Measurements from ENCODE around the gene CCT7. TPM values are rescaled to one million over a fixed set of nuclear protein-coding genes. Genes with fewer than 3 reads are reported as not detected.

Gene CCT7
- total and polyA plus RNA-seq, 10 of the 15 experiments (the other 5 are each of a cell fraction or from before 2014, with no cell fraction given): 206 to 598 (median 486) TPM

DNA sequence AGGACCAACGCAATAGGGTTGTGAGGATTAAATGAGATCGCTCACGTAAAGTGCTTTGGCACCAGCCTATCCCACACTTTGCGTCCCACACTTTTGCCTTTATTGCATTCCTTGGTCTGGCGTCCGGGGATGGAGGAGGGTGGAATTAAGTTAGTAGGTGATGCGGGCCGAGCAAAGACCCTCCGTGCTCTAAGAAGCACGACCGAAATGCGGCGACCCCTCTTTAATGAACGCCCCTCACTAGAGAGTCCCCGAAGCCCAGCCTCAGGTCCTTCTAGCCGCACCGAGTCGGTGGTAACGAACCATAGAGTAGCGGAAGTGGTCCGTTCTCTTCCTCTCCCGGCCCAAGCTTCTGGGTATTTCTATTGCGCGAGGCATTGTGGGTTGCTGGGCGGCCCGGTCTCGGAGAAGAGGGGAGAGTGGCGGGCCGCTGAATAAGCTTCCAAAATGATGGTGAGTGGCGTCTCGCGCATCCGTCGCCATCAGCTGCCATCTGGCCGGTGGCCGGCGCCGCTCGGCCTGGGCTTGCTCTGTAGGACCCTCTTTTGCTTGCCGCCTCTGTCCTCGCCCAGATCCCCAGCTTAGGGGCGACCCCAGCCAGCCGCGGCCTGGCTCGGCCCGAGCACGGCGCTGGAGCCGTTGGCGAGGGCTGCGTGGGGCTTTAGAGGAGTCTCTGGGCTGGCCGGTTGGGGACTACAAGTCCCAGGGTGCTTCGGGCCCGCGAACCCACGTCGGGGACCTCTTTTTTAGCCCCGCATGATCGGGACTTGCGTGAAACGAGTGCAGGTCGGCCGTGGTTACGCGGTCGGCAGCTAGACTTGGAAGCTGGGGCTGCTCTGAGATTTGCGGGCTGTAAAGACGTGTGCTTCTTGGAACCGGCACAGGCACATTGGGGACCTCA lies at the start of gene CCT7 (continued):
- TF ChIP-seq, protein P1, sequence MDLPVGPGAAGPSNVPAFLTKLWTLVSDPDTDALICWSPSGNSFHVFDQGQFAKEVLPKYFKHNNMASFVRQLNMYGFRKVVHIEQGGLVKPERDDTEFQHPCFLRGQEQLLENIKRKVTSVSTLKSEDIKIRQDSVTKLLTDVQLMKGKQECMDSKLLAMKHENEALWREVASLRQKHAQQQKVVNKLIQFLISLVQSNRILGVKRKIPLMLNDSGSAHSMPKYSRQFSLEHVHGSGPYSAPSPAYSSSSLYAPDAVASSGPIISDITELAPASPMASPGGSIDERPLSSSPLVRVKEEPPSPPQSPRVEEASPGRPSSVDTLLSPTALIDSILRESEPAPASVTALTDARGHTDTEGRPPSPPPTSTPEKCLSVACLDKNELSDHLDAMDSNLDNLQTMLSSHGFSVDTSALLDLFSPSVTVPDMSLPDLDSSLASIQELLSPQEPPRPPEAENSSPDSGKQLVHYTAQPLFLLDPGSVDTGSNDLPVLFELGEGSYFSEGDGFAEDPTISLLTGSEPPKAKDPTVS (IDR thresholded peaks at IDR 0.05; ENCODE audit: low read depth, low read length): peak; percentile 83
- TF ChIP-seq, protein P2, sequence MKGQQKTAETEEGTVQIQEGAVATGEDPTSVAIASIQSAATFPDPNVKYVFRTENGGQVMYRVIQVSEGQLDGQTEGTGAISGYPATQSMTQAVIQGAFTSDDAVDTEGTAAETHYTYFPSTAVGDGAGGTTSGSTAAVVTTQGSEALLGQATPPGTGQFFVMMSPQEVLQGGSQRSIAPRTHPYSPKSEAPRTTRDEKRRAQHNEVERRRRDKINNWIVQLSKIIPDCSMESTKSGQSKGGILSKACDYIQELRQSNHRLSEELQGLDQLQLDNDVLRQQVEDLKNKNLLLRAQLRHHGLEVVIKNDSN (IDR thresholded peaks at IDR 0.05; ENCODE audit: borderline replicate concordance, extremely low read length, insufficient read depth, low read depth, low read length): no peak
- TF ChIP-seq, protein P3, sequence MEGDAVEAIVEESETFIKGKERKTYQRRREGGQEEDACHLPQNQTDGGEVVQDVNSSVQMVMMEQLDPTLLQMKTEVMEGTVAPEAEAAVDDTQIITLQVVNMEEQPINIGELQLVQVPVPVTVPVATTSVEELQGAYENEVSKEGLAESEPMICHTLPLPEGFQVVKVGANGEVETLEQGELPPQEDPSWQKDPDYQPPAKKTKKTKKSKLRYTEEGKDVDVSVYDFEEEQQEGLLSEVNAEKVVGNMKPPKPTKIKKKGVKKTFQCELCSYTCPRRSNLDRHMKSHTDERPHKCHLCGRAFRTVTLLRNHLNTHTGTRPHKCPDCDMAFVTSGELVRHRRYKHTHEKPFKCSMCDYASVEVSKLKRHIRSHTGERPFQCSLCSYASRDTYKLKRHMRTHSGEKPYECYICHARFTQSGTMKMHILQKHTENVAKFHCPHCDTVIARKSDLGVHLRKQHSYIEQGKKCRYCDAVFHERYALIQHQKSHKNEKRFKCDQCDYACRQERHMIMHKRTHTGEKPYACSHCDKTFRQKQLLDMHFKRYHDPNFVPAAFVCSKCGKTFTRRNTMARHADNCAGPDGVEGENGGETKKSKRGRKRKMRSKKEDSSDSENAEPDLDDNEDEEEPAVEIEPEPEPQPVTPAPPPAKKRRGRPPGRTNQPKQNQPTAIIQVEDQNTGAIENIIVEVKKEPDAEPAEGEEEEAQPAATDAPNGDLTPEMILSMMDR (IDR thresholded peaks at IDR 0.05 in 2 of 3, conservative IDR thresholded peaks at IDR 0.05 in 1 of 3; ENCODE audit: control insufficient read depth in 2 of 3, extremely low read depth in 1 of 3, insufficient read depth in 1 of 3, low read depth in 3 of 3, low read length in 3 of 3): no peak
- TF ChIP-seq CBFB (IDR thresholded peaks at IDR 0.05; ENCODE audit: low read depth) (peak; percentile 90), EZH2 (IDR thresholded peaks at IDR 0.05; ENCODE audit: borderline replicate concordance, control insufficient read depth, low read depth, low read length) (no peak), SIX5 (IDR thresholded peaks at IDR 0.05; ENCODE audit: low read depth, low read length, severe bottlenecking) (peak; percentile 57), CHD4 (IDR thresholded peaks at IDR 0.05) (no peak), ZZZ3 (IDR thresholded peaks at IDR 0.05; ENCODE audit: control insufficient read depth, insufficient read length, low read depth) (peak; percentile 49), TAF1 (IDR thresholded peaks at IDR 0.05; ENCODE audit: borderline replicate concordance, low read depth, low read length) (peak; percentile 99), NR2F1 (conservative IDR thresholded peaks at IDR 0.05) (no peak; the same call in 1 of the 2 replicates), CBX3 (IDR thresholded peaks at IDR 0.05; ENCODE audit: borderline replicate concordance, low read depth) (no peak), SUZ12 (IDR thresholded peaks at IDR 0.05; ENCODE audit: unreplicated experiment) (no peak)
- TF ChIP-seq, protein P4, sequence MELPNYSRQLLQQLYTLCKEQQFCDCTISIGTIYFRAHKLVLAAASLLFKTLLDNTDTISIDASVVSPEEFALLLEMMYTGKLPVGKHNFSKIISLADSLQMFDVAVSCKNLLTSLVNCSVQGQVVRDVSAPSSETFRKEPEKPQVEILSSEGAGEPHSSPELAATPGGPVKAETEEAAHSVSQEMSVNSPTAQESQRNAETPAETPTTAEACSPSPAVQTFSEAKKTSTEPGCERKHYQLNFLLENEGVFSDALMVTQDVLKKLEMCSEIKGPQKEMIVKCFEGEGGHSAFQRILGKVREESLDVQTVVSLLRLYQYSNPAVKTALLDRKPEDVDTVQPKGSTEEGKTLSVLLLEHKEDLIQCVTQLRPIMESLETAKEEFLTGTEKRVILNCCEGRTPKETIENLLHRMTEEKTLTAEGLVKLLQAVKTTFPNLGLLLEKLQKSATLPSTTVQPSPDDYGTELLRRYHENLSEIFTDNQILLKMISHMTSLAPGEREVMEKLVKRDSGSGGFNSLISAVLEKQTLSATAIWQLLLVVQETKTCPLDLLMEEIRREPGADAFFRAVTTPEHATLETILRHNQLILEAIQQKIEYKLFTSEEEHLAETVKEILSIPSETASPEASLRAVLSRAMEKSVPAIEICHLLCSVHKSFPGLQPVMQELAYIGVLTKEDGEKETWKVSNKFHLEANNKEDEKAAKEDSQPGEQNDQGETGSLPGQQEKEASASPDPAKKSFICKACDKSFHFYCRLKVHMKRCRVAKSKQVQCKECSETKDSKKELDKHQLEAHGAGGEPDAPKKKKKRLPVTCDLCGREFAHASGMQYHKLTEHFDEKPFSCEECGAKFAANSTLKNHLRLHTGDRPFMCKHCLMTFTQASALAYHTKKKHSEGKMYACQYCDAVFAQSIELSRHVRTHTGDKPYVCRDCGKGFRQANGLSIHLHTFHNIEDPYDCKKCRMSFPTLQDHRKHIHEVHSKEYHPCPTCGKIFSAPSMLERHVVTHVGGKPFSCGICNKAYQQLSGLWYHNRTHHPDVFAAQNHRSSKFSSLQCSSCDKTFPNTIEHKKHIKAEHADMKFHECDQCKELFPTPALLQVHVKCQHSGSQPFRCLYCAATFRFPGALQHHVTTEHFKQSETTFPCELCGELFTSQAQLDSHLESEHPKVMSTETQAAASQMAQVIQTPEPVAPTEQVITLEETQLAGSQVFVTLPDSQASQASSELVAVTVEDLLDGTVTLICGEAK (IDR thresholded peaks at IDR 0.05; ENCODE audit: borderline replicate concordance): peak; percentile 96
- TF ChIP-seq, protein P5, sequence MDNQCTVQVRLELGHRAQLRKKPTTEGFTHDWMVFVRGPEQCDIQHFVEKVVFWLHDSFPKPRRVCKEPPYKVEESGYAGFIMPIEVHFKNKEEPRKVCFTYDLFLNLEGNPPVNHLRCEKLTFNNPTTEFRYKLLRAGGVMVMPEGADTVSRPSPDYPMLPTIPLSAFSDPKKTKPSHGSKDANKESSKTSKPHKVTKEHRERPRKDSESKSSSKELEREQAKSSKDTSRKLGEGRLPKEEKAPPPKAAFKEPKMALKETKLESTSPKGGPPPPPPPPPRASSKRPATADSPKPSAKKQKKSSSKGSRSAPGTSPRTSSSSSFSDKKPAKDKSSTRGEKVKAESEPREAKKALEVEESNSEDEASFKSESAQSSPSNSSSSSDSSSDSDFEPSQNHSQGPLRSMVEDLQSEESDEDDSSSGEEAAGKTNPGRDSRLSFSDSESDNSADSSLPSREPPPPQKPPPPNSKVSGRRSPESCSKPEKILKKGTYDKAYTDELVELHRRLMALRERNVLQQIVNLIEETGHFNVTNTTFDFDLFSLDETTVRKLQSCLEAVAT (IDR thresholded peaks at IDR 0.05): peak; percentile 67
- TF ChIP-seq, protein P6, sequence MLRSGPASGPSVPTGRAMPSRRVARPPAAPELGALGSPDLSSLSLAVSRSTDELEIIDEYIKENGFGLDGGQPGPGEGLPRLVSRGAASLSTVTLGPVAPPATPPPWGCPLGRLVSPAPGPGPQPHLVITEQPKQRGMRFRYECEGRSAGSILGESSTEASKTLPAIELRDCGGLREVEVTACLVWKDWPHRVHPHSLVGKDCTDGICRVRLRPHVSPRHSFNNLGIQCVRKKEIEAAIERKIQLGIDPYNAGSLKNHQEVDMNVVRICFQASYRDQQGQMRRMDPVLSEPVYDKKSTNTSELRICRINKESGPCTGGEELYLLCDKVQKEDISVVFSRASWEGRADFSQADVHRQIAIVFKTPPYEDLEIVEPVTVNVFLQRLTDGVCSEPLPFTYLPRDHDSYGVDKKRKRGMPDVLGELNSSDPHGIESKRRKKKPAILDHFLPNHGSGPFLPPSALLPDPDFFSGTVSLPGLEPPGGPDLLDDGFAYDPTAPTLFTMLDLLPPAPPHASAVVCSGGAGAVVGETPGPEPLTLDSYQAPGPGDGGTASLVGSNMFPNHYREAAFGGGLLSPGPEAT (IDR thresholded peaks at IDR 0.05; ENCODE audit: low read depth): peak; percentile 79
